K562 (cell line): Measurements from ENCODE around the gene IFITM2. TPM values are rescaled to one million over a fixed set of nuclear protein-coding genes. Genes with fewer than 3 reads are reported as not detected.

Experiments used
- FOXA1 ChIP-seq: fragments of 450-650 bp; IDR thresholded peaks from 2 replicates; pipeline ENCODE4 v1.6.1; 2016; ENCODE audit warnings: mild to moderate bottlenecking, borderline replicate concordance
- GMEB1 ChIP-seq: fragments of 250-450 bp; sonication (Bioruptor Pico); IDR thresholded peaks from 2 replicates; pipeline ENCODE4 v1.4.0; 2020; ENCODE audit warnings: mild to moderate bottlenecking
- IFI16 ChIP-seq: fragments of 250-450 bp; sonication (Bioruptor Pico); IDR thresholded peaks from 2 replicates; pipeline ENCODE4 v2.1.2; 2022; ENCODE audit warnings: mild to moderate bottlenecking, inconsistent platforms
- KLF1 ChIP-seq: fragments of 450-650 bp; IDR thresholded peaks from 2 replicates; pipeline ENCODE4 v1.6.1; 2016; ENCODE audit warnings: missing genetic modification characterization, missing compliant biosample characterization
- KLF10 ChIP-seq: fragments of 250-450 bp; sonication (Bioruptor Pico); IDR thresholded peaks from 2 replicates; pipeline ENCODE4 v1.6.1; 2021; ENCODE audit warnings: matching md5 sums
- PTBP1 ChIP-seq: fragments of 200-400 bp; formaldehyde crosslinking; IDR thresholded peaks from 2 replicates; pipeline ENCODE4 v1.6.1; 2017; ENCODE audit warnings: low read depth, low read length
- SMARCA5 ChIP-seq: fragments of 450-650 bp; IDR thresholded peaks from 2 replicates; pipeline ENCODE4 v1.6.1; 2016
- TFE3 ChIP-seq: fragments of 450-650 bp; formaldehyde crosslinking; IDR thresholded peaks from 2 replicates; pipeline ENCODE4 v1.4.0; 2020; ENCODE audit warnings: mild to moderate bottlenecking, mixed read lengths
- ZBTB49 ChIP-seq: sonication (generic); formaldehyde crosslinking; IDR thresholded peaks from 2 replicates; pipeline ENCODE4 v1.8.0; 2022; ENCODE audit warnings: missing genetic modification reagents, mild to moderate bottlenecking, borderline replicate concordance
- ZNF140 ChIP-seq: fragments of 250-450 bp; sonication (Bioruptor Pico); IDR thresholded peaks from 2 replicates; pipeline ENCODE4 v1.8.0; 2021; ENCODE audit warnings: moderate library complexity, mild to moderate bottlenecking, inconsistent platforms
- ZNF274 ChIP-seq: IDR thresholded peaks from 2 replicates; pipeline ENCODE4 v1.6.1; 2011; ENCODE audit warnings: low read depth, mild to moderate bottlenecking, low read length, moderate library complexity, borderline replicate concordance
- ZNF79 ChIP-seq: fragments of 250-450 bp; sonication (Bioruptor Pico); IDR thresholded peaks from 2 replicates; pipeline ENCODE4 v1.4.0; 2020; ENCODE audit warnings: low read depth, mild to moderate bottlenecking, moderate library complexity
- polyA plus RNA-seq, 8 experiments: library from polyadenylated mRNA; depleted of rRNA in 4 of 8; stranded (reverse) in 5 of 8; unstranded in 3 of 8; fragments of >200 nt; fragmentation: Nextera tagmentation in 2 of 8; fragmentation: Illumina TruSeq in 1 of 8; extraction: Ambion mirVana in 2 of 8; extraction: Trizol in 1 of 8; gene quantifications; 2 replicates each; pipeline versions ENCODE4 v1.2.1 to v1.2.3, GENCODE V29; 2011 to 2014; ENCODE audit warnings: inconsistent platforms in 1 of 8, missing spikeins in 1 of 8
- total RNA-seq, 7 experiments: library from RNA; depleted of rRNA in 6 of 7; stranded (reverse); fragments of >200 nt in 6 of 7; fragmentation: Illumina TruSeq in 2 of 7; extraction: Trizol in 2 of 7; gene quantifications; 2 replicates each; pipeline versions ENCODE4 v1.2.1 to v1.2.3, GENCODE V29; 2011 to 2021; ENCODE audit warnings: low replicate concordance in 1 of 7
- TF ChIP-seq, protein P1 (sequence below): fragments of 450-650 bp; formaldehyde crosslinking; IDR thresholded peaks from 2 replicates; pipeline ENCODE4 v1.4.0; 2022; ENCODE audit warnings: mild to moderate bottlenecking, moderate library complexity
- TF ChIP-seq, protein P2 (sequence below): fragments of 450-650 bp; formaldehyde crosslinking; conservative IDR thresholded peaks from 2 replicates; pipeline ENCODE4 v1.4.0; 2022; ENCODE audit warnings: mild to moderate bottlenecking, missing genetic modification characterization

Gene IFITM2
- total and polyA plus RNA-seq, 9 of the 15 experiments (the other 6 are each of a cell fraction or from before 2014, with no cell fraction given), result 52.8 to 4,872 (median 356) TPM

DNA sequence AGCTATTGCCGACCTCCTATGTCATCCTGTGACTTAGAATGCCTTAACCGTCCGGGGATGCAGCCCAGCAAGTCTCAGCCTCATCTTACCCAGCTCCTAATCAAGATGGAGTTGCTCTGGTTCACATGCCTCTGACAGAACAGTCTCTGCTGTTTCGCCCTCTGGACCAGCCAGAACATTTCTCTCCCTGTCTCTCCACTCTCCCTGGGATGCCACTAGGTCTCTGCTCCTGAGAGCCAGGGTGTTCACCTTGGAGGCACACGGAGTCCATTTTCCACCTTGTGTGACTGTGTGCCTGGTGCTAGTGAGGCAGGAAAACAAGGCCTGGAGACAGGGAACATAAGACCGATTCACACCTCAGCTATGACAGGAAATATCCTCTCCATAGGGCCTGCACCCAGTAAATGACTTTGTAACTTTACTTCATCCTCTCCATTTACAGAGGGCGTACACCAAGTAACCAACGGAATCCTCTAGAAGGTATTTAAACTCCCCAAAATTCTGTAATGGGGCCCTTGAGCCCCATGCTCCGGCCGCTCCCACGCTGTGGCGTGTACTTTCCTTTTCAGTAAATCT is 44.9 kb downstream of the IFITM2 start (continued):
- peak; percentile 95 for TF ChIP-seq ZNF79 (CRISPR knock-in tag)
- TF ChIP-seq PTBP1, result no peak
- TF ChIP-seq TFE3, result peak; percentile 67
- peak; percentile 95 for TF ChIP-seq IFI16 (CRISPR knock-in tag)
- TF ChIP-seq, protein P1, sequence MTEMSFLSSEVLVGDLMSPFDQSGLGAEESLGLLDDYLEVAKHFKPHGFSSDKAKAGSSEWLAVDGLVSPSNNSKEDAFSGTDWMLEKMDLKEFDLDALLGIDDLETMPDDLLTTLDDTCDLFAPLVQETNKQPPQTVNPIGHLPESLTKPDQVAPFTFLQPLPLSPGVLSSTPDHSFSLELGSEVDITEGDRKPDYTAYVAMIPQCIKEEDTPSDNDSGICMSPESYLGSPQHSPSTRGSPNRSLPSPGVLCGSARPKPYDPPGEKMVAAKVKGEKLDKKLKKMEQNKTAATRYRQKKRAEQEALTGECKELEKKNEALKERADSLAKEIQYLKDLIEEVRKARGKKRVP (CRISPR knock-in tag), result peak; percentile 90
- no peak for TF ChIP-seq SMARCA5
- peak; percentile 84 for TF ChIP-seq ZNF140 (CRISPR knock-in tag)
- peak; percentile 72; the same call in 1 of the 2 replicates for TF ChIP-seq KLF10
- TF ChIP-seq FOXA1, result no peak
- TF ChIP-seq ZBTB49 (CRISPR knock-in tag), result no peak
- TF ChIP-seq, protein P2, sequence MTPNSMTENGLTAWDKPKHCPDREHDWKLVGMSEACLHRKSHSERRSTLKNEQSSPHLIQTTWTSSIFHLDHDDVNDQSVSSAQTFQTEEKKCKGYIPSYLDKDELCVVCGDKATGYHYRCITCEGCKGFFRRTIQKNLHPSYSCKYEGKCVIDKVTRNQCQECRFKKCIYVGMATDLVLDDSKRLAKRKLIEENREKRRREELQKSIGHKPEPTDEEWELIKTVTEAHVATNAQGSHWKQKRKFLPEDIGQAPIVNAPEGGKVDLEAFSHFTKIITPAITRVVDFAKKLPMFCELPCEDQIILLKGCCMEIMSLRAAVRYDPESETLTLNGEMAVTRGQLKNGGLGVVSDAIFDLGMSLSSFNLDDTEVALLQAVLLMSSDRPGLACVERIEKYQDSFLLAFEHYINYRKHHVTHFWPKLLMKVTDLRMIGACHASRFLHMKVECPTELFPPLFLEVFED (CRISPR knock-in tag), result peak; percentile 96
- no peak for TF ChIP-seq ZNF274
- peak; percentile 65; the same call in 1 of the 2 replicates for TF ChIP-seq GMEB1
- TF ChIP-seq KLF1 (tag), result 0 out of 2 replicates have a peak, but pooled peaks have one; percentile 39
